Measurements from ENCODE around the gene GALNT9.

GRCh38 chr12:132147423-132148367 is 181.7 kb downstream of the GALNT9 start:
- TF ChIP-seq CTCF (IDR thresholded peaks at IDR 0.05; ENCODE audit: insufficient read depth, low read depth, low read length) = no peak
- no peak for TF ChIP-seq EZH2 (IDR thresholded peaks at IDR 0.05; ENCODE audit: insufficient read depth, low read length)

Measured in astrocyte (in vitro differentiated cells and primary cell).